Stomach (tissue), 4 donors: ENCODE measurements around the gene NODAL.

ENCODE experiments used
- EP300 ChIP-seq: sonication (generic); formaldehyde crosslinking; IDR thresholded peaks from one replicate; pipeline ENCODE4 v1.6.1; 2017; ENCODE audit warnings: antibody characterized with exemption
- POLR2A ChIP-seq, 4 donors: fragments of 450-650 bp; IDR thresholded peaks; one replicate each; pipeline ENCODE4 v1.6.1; 2016; ENCODE audit warnings: antibody characterized with exemption in 4 of 4, control low read depth in 2 of 4, mild to moderate bottlenecking in 1 of 4, moderate library complexity in 1 of 4
- POLR2AphosphoS5 ChIP-seq, 3 donors: sonication (generic); formaldehyde crosslinking; IDR thresholded peaks; one replicate each; pipeline ENCODE4 v1.6.1; 2016; ENCODE audit warnings: antibody characterized with exemption in 3 of 3
- TF ChIP-seq, protein P1 (sequence below), 7 experiments: fragments of 450-650 bp in 4 of 7; fragments of 200-600 bp in 3 of 7; sonication (generic) in 3 of 7; IDR thresholded peaks; one replicate each; pipeline ENCODE4 v1.5.1; 2016 to 2019; ENCODE audit warnings: antibody characterized with exemption in 7 of 7, control low read depth in 2 of 7, mild to moderate bottlenecking in 1 of 7

DNA sequence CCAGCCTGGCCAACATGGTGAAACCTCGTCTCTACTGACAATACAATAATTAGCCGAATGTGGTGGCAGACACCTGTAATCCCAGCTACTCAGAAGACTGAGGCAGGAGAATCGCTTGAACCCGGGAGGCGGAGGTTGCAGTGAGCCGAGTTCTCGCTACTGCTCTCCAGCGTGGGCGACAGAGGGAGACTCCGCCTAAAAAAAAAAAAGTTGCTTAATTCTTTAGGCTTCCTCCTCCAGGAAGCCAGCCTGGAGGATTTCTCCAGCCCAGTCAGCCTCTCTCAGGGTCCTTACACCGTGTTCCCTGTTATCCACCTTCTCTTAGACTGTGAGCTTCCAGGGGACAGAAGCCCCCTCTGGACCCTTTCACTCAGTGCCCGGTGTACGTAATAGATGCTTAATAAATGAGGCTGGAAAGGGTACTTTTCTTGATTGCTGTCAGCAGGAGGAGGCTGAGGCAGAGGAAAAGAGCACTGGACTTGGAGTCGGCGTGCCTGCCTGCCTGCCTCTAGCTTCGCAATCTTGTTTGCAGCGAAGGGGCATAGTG is 16.4 kb upstream of the NODAL start:
- TF ChIP-seq, protein P1, sequence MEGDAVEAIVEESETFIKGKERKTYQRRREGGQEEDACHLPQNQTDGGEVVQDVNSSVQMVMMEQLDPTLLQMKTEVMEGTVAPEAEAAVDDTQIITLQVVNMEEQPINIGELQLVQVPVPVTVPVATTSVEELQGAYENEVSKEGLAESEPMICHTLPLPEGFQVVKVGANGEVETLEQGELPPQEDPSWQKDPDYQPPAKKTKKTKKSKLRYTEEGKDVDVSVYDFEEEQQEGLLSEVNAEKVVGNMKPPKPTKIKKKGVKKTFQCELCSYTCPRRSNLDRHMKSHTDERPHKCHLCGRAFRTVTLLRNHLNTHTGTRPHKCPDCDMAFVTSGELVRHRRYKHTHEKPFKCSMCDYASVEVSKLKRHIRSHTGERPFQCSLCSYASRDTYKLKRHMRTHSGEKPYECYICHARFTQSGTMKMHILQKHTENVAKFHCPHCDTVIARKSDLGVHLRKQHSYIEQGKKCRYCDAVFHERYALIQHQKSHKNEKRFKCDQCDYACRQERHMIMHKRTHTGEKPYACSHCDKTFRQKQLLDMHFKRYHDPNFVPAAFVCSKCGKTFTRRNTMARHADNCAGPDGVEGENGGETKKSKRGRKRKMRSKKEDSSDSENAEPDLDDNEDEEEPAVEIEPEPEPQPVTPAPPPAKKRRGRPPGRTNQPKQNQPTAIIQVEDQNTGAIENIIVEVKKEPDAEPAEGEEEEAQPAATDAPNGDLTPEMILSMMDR (IDR thresholded peaks at IDR 0.05): no peak
- TF ChIP-seq POLR2A (IDR thresholded peaks at IDR 0.05) (no peak), EP300 (no peak), POLR2AphosphoS5 (IDR thresholded peaks at IDR 0.05) (no peak)
